Measurements from ENCODE around the gene HMOX2.

Gene HMOX2, protein sequence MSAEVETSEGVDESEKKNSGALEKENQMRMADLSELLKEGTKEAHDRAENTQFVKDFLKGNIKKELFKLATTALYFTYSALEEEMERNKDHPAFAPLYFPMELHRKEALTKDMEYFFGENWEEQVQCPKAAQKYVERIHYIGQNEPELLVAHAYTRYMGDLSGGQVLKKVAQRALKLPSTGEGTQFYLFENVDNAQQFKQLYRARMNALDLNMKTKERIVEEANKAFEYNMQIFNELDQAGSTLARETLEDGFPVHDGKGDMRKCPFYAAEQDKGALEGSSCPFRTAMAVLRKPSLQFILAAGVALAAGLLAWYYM

DNA sequence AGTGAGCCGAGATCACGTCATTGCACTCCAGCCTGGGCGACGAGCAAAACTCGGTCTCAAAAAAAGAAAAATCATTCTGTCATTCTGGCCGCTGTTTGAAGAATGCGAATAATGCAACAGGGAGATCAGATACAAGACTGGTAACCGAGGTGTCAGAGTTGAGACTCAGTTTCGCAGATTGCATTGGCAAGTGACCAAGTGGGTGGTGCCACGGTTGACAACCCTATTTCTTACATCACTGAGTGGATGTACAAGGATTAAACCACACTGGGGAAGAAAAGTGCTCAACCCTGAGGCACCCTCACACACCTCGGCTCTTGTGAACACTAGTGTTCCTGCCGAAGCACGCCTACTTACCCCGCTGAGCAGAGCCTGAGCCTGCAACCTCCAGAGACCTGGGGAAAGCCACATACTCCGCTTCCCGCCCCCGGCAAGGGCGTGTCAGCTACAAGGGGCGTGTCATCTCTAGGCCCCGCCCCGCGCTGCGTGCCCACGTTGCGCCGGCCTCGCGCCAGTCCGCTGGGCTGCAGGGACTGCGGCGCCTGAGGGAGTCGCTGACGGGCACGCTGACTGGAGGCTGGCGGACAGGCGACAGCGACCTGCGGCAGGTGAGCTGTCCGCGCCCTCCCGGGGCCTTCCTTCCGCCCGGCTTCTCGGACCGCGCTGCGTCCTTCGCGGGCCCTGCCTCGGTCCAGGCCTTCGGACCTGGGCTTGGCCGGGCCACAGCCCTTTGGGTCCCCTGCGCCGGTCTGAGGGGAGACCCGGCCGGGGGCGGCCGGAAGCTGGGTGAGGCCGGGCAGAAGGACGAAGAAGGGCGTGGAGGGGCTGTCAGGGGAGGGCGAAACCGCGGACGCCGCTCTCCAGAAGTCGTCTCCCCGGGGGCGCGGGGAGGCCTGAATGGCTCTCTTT is at the start of gene HMOX2:
Gene HMOX2 (plus strand): TSS at position 519 of the 909 bp plus-strand sequence. CDS start 29,127 bp downstream, outside the sequence.
- peak; percentile 78 for DNase-seq

DNA sequence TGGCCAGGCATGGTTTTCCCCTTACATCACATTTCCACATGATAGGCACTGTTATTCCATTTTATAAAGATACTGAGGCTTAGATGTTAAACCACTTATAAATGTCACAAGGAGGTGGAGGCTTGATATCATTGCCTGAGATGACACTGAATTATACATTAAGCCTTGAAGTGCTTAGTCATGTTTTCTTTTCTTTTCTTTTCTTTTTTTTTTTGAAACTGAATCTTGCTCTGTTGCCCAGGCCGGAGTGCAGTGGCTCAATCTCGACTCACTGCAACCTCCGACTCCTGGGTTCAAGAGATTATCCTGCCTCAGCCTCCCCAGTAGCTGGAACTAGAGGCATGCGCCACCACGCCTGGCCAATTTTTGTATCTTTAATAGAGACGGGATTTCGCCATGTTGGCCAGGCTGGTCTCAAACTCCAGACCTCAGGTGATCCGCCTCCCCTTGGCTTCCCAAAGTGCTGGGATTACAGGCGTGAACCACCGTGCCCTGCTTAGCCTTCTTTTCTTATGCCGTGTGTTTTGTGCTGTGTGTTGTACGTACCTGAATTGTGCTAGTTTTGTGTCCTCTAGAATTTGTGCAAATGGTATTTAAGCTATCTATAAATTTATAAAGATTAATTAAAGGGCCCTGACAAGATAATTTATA is 49.4 kb upstream of the HMOX2 start:
- DNase-seq, result no peak

DNA sequence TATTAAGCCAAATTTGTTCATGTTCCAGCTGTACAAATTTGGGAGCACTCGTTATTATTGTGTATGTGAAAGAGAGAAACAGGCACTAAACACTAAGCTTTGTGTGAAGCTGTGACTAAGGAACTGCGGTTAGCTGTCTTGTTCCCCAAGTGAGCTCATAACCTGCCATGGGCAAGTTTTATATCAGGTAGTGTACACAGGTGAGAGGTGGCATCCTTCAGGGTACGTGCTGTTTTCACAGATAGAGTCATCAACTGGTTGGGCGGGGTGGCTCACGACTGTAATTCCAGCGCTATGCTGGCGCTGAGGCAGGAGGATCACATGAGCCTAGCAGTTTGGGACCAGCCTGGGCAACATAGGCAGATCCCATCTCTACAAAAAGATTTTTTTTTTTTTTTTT is 47.7 kb upstream of the HMOX2 start:
- DNase-seq, result no peak

DNA sequence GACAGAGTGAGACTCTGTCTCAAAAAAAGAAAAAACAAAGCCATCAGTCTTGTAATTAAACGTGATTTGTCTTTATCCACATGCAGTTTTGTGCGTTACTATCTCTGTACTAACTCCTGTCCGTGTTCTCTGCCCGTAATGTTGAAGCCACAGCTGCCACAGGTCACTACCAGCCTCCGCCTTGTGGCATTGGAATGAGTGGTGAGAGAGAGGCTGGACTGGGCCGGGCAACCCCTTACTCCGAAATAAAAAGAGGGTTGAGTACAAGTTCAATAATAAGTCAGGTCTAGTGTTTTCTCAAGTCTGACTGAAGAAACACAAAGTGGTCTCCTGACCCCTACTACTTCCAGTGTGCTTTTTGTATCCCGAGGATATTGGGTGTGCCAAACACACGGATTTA is 45.2 kb upstream of the HMOX2 start:
- no peak for DNase-seq

DNA sequence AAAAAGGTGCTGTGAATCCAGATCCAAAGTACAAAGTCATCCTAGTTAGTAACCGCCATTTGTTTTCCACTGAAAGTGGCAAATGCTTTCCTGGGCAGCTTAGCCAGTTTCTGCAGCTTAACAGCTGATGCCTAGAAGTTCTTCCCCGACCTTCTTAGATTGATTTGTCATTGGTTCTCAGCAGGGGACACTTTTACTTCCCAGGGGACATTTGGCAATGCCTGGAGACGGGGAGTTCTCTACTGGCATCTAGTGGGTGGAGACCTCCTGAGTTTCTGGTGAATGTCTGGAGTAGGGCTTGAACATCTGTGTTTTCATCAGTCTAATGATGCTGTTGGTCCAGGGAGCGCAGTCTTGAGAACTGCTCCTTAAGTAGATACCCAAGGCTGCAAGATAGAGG is 43.0 kb upstream of the HMOX2 start:
- DNase-seq, result no peak

DNA sequence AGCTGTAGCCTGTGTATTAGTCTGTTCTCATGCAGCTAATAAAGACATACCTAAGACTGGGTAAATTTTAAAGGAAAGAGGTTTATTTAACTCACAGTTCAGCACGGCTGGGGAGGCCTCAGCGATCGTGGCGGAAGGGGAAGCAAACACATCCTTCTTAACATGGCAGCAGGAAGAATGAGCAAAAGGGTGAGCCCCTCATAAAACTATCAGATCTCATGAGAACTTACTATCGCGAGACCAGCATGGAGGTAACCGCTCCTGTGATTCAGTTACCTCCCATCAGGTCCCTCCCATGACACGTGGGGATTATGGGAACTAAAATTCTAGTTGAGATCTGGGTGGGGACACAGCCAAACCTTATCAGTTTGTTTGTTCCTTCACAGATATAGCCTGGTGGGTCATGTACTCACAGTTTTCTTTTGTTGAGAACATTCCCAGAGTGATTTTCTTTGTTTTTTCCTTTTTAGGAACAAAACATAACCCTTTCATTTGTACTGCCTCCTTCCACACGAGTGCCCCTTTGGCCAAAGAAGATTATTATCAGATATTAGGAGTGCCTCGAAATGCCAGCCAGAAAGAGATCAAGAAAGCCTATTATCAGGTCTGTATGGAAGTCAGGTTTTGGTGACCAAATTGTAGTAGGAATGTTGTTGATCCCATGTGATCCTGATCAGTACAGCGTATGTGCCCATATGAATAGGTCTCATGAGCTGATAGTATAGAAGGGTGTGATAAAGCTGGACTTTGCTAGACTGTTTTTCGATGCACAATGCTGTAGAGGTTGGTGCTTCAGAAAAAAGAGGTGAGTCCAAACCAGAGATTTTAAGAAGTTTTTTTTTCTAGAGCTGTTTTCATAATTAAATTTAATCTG is 42.0 kb upstream of the HMOX2 start:
- DNase-seq, result no peak

DNA sequence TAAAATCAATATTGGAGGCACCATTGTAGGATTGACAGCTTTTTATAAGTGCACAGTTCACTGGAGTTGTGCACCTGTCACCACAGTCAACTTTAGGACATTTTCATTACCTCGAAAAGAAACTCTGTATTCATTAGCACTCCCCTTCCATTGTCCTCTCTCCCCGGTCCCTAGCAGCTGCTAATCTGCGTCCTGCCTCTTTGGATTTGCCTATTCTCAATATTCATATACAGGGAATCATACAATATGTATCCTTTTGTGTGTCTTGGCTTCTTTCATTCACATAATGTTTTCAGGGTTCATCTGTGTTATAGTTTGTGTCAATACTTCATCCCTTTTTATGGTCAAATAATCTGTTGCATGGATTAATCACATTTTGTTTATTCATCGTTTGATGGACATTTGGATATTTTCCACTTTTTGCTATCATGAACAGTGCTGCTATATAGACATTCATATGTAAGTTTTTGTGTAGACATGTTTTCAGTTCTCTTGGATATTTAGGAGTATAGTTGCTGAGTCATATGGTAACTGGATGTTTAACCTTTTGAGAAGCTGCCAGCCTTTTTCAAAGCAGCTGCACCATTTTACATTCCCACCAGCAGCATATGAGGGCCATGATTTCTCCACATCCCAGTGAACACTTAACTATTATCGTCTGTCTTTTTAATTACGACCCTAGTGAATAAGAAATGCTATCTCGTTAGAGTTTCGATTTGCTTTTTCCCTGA is 40.7 kb upstream of the HMOX2 start:
- no peak for DNase-seq

DNA sequence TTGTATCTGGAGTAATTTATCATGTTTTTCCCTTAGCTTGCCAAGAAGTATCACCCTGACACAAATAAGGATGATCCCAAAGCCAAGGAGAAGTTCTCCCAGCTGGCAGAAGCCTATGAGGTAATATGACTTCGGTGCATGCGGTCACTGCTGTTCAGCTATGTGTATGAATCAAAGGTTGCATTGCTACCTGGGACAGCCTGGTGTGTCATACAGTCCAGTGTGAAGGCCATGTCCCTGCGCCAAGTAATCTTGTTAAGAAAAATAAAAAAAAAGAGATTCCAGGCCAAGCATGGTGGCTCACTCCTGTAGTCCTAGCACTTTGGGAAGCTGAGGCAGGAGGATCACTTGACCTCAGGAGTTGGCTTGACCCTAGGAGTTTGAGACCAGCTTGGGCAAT is 38.8 kb upstream of the HMOX2 start:
- no peak for DNase-seq

DNA sequence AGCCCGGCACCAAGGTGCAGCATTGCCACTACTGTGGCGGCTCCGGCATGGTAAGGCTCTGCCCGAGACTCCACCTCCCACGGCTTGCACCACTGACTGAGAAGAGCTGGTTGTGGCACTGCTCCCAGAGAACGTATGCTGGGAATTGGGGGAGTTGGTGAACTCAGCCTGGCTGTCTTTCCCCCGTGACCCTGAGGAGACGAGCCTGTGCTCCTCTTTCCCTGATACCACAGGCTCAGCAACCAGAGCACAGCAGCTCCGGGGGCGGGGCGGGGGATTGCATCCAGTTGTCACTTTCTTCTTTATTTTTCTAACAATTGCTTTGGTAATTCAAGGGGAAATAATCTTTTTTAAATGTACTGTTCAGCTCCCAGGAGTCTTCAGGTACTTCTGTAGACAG is 33.8 kb upstream of the HMOX2 start:
- no peak for DNase-seq

DNA sequence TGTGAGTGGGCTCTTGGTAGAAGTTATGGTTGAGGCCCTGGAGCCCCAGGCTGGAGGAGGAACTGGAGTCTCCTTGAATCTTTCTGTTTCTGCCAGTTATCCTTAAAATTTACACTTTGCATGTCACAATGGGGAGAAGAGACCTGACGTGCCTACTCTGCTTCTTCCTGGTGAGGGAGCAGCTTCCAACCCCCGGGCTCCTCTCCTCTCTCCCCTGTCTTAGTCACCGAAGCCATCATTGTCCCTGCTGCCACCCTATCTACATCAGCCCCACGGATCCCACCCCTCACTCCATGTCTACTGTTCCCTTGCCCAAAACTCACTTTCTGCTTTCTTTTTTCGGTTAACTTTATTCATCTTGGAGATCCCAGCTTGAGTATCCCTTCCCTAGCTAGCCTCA is 32.9 kb upstream of the HMOX2 start:
- DNase-seq, result no peak

DNA sequence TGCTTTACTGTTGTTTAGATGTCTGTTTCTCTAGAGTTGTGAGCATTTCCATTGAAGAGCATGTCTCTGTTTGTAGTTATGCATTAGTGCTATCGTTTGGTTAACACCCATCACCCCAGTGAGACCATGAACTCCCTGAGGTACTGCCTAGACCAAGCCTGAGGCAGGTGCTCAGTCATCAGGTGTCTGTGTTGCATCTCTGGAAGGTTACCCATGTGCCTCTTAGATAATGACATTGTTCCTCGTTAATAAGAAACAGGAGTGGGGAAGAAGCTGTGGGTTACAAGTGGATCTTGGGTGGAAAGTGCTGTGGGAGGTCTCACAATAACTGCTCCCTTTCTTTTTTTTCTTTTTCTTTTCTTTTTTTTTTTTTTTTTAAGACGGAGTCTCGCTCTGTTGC is 32.2 kb upstream of the HMOX2 start:
- no peak for DNase-seq

DNA sequence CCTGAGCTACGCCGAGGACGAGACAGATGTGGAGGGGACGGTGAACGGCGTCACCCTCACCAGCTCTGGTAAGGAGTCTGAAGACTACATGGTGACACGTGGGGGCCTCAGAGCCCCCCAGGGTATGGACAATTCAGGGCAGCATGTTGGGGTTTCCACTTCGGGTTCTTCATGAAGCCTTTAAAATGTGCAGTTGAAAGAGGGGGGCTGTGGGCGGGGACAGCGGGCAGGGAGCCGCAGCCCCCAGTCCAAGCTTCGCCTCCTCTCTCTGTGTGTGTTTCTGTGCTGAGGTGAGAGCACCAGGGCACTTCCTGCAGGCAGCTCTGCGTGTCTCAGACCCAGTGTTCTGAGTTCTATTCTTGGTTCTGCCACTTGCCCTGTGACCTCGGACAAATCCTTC is 25.8 kb upstream of the HMOX2 start:
- DNase-seq, result no peak

DNA sequence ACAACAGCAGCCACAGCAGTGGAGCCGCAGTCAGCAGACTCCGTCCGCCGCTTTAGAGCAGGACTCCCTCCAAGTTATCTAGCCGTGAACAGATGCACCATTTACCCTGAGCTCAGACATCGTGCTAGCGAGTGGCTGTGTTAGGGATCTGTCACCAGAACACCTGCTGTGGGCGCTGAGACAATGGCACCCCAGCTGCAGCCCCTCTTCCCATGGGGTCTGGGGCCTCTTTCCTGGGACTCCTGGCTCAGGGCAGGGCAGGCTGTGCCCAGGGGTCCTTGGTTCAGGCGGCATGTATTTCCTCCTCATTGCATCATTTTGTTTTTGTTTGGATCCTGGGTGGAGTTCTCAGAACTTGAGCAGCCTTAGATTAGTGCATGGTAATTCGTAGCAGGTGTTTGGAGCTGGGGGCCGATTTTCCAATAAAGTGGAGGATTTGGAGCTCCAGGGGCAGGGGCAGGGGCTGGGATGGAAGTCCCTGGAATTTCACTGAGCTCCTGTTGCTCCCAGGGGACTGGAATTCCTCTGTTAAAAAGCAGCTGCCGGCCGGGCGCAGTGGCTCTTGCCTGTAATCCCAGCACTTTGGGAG is 25.2 kb upstream of the HMOX2 start:
- no peak for DNase-seq

DNA sequence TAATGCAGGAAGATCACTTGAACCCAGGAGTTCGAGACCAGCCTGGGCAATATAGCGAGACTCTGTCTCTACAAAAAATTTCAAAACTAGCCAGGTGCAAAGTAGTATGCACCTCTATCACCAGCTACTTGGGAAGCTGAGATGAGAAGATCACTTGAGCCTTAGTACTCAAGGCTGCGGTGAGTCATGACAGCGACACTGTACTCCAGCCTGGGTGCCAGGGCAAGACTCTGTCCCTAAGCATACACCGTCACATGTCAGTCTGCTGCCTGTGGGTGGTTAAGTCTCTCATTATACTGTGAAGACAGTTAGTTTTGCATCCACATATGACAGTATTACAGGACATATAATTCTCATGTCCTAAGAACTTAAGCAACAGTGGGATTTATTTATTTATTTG is 23.5 kb upstream of the HMOX2 start:
- DNase-seq, result no peak

DNA sequence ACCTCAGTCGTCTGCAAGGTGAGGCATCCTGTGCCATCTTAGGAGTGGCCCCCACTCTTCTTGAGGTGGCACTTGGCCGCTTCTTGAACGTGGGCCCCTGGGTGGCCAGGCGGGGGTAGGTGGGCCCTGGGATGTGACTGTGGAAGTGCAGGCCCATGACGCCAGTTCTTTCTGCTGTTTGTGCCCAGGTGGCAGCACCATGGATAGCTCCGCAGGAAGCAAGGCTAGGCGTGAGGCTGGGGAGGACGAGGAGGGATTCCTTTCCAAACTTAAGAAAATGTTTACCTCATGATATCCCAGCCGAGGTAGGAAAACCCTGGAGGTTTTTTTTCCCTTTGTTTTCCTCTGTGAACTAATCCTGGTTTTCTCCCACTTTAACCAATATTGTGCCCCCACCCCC is 21.6 kb upstream of the HMOX2 start:
- no peak for DNase-seq

DNA sequence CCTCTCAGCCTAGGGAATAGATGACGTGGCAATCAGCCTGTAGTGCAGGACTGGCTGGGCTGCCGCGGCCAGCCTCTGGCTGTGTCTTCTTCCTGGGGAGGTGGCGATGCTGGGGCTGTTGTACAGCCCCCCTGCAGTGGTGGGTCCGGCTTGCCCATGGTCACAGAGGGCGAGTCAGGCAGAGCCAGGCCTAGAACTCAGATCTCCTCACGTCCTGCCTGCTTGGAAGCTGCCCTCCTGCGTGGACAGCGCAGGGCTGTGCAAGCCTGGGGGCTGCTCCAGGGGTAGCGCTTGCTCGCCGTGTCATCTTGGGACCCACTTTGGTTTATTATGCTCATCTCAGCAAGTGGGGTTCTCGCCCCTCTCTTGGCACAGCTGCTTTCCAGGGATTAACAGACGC is 21.1 kb upstream of the HMOX2 start:
- DNase-seq, result no peak

DNA sequence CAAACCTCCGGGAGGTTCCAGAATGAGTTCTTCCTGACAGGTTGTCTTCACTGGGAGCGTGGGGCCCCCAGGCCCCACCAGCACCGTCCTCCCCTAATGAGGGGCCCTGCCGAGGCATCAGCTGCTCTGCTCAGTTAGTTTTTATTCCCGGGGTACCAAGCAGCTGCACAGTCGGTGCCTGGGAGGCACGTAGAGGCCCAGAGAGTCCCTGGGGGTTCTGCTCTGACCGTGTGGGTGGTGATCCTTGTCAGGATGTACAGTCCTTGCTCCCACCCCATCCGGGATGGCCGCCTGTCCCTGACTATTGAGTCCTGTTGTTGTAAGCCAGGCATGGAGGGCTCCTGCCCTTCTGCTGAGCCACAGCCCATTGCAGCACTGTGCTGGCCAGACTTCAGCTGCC is 20.2 kb upstream of the HMOX2 start:
- no peak for DNase-seq

DNA sequence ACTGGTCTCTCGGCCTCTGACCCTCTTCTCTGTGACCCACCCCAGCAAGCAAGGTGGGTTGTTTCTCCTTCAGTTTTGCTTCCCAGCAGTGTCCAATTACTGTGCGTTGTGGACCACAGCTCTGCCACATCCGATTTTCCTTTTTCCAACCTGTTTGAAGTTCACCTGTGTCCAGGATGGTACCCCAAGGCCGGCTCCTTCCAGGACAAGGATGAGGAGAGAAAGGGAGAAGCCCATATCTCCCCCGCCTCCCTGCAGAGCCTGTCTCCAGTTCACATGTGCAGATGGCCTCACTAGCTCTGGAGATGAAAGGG is 15.3 kb upstream of the HMOX2 start:
- DNase-seq, result no peak

DNA sequence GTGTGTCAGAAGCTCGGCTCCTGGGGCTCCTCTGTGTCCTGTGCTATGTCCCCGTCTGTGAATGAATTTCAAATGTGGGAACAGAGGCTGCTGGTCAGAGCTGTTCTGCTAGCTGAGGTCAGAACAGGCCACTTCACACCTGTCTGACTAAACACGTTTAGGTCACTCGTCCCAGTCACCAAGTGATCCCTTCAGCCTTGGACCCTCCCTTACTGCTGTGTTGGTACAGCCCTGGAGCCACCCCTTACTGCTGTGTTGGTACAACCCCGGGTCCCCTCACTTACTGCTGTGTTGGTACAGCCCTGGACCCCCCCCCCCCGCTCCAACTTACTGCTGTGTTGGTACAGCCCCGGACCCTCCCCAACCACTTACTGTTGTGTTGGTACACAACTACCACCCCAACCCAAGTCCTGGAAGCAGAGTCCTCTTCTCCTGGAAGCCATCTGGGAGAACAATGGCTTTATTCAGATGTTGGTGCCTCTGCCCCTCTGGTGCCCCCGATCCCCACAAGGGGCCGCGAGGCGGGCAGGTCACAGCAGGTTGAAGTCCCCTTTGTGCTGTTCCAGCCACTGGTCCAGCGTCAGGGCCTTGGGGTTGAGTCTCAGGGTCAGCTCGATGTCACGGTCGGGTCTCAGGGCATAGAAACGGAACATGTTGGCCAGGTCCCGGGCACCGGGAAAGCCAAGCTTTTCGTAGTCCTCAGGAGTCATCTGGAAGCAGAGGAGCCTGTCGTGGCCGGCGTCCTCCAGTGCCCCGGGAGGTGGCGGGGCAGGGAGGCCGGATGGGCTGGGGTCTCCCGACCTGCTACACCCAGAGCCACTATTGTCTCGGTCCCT is 14.7 kb upstream of the HMOX2 start:
- no peak for DNase-seq

DNA sequence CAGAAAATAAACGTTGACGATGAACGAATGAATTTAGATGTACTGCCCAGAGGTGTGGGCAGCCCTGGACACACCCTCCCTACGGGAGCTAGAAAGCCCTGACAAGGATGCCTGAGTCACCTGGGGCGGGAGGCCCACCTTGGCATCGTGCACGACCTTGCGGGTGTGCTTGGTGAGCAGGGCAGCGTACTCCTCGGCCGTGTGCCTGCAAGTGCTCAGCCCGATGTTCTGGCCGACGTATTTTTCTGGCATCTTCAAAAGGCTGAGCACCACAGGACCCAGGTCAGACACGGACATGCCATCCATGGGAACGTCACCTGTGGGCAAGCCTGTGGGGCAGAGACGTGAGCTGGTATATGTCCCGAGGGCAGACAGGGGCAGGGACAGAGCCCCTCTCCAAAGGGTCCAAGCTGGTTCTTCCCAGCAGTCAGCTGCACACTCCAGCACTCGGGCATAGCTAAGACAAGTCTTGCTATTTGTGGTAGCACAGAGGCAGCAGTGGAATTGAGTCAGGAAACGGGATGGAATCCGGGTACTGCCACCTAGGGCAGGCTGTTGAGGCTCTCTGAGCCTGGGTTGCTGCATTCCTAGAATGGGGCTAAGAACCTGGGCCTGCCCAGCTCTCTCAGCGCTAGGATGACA is 12.6 kb upstream of the HMOX2 start:
- DNase-seq, result no peak
